ENCODE results near the gene ATP10D. TPM values are rescaled to one million over a fixed set of nuclear protein-coding genes. Genes with fewer than 3 reads are reported as not detected.
"Not testable (repeated sequence)": the region's sequence is repeated elsewhere in the genome, so short reads cannot be mapped to it uniquely, and the experiment has no call there.

ATP10D gene
- total and polyA plus RNA-seq, 11 donors: 2.2 to 22.1 (median 7.8) TPM

- DNase-seq (no peak), ATAC-seq (no peak)
- Histone ChIP-seq H3K27ac (no peak overlapping the region), H3K36me3 (peaks cover 0 to 89% (median 65%) of the 10 kb centered on the region in 9 donors), H3K9me3 (peaks cover 0 to 3% (median 0%) of the 10 kb centered on the region in 12 donors), H3K4me1 (no peaks in the 10 kb centered on the region), H3K4me3 (no peak overlapping the region), H3K27me3 (no peaks in the 10 kb centered on the region)
- 87 to 93% (median 89%) methylated on average over 3 of the region's 3 CpGs for WGBS, 4 donors
- intact Hi-C loops (cut with DNase I): no loop called here
- TF ChIP-seq POLR2A (IDR thresholded peaks at IDR 0.05) (no peak), CTCF (IDR thresholded peaks at IDR 0.05) (no peak)
Measured at GRCh38 chr4:47538111-47538824, 53.2 kb downstream of the ATP10D start.

GRCh38 chr4:47538825-47539154 is 53.7 kb downstream of the ATP10D start:
- TF ChIP-seq CTCF (IDR thresholded peaks at IDR 0.05) (no peak), POLR2A (IDR thresholded peaks at IDR 0.05) (no peak)
- DNase-seq: no peak
- Histone ChIP-seq H3K27me3 (no peaks in the 10 kb centered on the region), H3K4me1 (no peaks in the 10 kb centered on the region), H3K36me3 (peaks cover 0 to 86% (median 64%) of the 10 kb centered on the region in 9 donors), H3K4me3 (no peak overlapping the region), H3K9me3 (peaks cover 0 to 3% (median 0%) of the 10 kb centered on the region in 12 donors), H3K27ac (no peak overlapping the region)
- 78 to 83% (median 80%) methylated on average over 2 of the region's 2 CpGs for WGBS, 4 donors
- intact Hi-C loops (cut with DNase I): no loop called here
- no peak for ATAC-seq

- intact Hi-C loops (cut with DNase I); DNase-seq; ATAC-seq; H3K4me1 ChIP-seq; H3K27ac ChIP-seq; H3K27me3 ChIP-seq; H3K9me3 ChIP-seq; H3K4me3 ChIP-seq: not testable (repeated sequence)
- peaks cover 0 to 75% (median 55%) of the 10 kb centered on the region in 9 donors for H3K36me3 ChIP-seq
- 81 to 94% (median 87%) methylated on average over 4 to 5 of the region's 5 CpGs for WGBS, 4 donors
Measured at GRCh38 chr4:47542640-47543039, 57.6 kb downstream of the ATP10D start.

- DNase-seq (no peak), ATAC-seq (no peak)
- Histone ChIP-seq H3K9me3 (no peaks in the 10 kb centered on the region), H3K27ac (no peak overlapping the region), H3K27me3 (no peaks in the 10 kb centered on the region), H3K4me3 (no peak overlapping the region), H3K36me3 (peaks cover 0 to 75% (median 57%) of the 10 kb centered on the region in 9 donors), H3K4me1 (no peaks in the 10 kb centered on the region)
- no peak for TF ChIP-seq CTCF (IDR thresholded peaks at IDR 0.05)
- TF ChIP-seq POLR2A (IDR thresholded peaks at IDR 0.05): no peak
- intact Hi-C loops (cut with DNase I): no loop called here
- 44 to 68% (median 57%) methylated on average over 2 of the region's 2 CpGs for WGBS, 4 donors
Measured at GRCh38 chr4:47543331-47543730, 58.3 kb downstream of the ATP10D start.

GRCh38 chr4:47550357-47550756 is 65.3 kb downstream of the ATP10D start:
- H3K9me3 ChIP-seq; DNase-seq; H3K27me3 ChIP-seq; H3K4me3 ChIP-seq; intact Hi-C loops (cut with DNase I); H3K4me1 ChIP-seq; ATAC-seq; H3K27ac ChIP-seq: not testable (repeated sequence)
- peaks cover 0 to 94% (median 84%) of the 10 kb centered on the region in 9 donors for H3K36me3 ChIP-seq
- 91 to 99% (median 94%) methylated on average over 7 of the region's 7 CpGs for WGBS, 4 donors

Measured in heart left ventricle (tissue), 16 donors.